Measurements from ENCODE around the gene CBX2. TPM values are rescaled to one million over a fixed set of nuclear protein-coding genes. Genes with fewer than 3 reads are reported as not detected.
"Not testable (repeated sequence)": the region's sequence is repeated elsewhere in the genome, so short reads cannot be mapped to it uniquely, and the experiment has no call there.

Gene CBX2
- total RNA-seq, 1 donor from 2014 or later: 11.2 TPM

GRCh38 chr17:79760197-79760906 lies 17.6 kb upstream of the CBX2 start:
- Mint-ChIP-seq H3K36me3 (ENCODE audit: low read depth) (no peaks in the 10 kb centered on the region), H3K4me1 (ENCODE audit: low read depth) (no peaks in the 10 kb centered on the region)

GRCh38 chr17:79761894-79762589 lies 15.9 kb upstream of the CBX2 start:
- H3K4me1 Mint-ChIP-seq (ENCODE audit: low read depth): no peaks in the 10 kb centered on the region
- peaks cover 9% of the 10 kb centered on the region for H3K27me3 Mint-ChIP-seq (ENCODE audit: low read depth)
- no peaks in the 10 kb centered on the region for H3K36me3 Mint-ChIP-seq (ENCODE audit: low read depth)
- no peak overlapping the region for H3K27ac Mint-ChIP-seq
- H3K9me3 Mint-ChIP-seq: no peaks in the 10 kb centered on the region
- no peak for DNase-seq (ENCODE audit: low spot score)
- H3K4me3 Mint-ChIP-seq (ENCODE audit: low read depth): no peak overlapping the region
- intact Hi-C loops (cut with micrococcal nuclease): no loop called here

More at GRCh38 chr17:79760197-79760906, 17.6 kb upstream of the CBX2 start:
- Mint-ChIP-seq H3K4me3 (ENCODE audit: low read depth) (no peak overlapping the region), H3K9me3 (no peaks in the 10 kb centered on the region), H3K27me3 (ENCODE audit: low read depth) (peaks cover 9% of the 10 kb centered on the region), H3K27ac (no peak overlapping the region)
- DNase-seq (ENCODE audit: low spot score): no peak
- intact Hi-C loops (cut with micrococcal nuclease): no loop called here

GRCh38 chr17:79765708-79766107 lies 12.2 kb upstream of the CBX2 start:
- intact Hi-C loops (cut with micrococcal nuclease): no loop called here
- H3K9me3 Mint-ChIP-seq: no peaks in the 10 kb centered on the region
- H3K27me3 Mint-ChIP-seq (ENCODE audit: low read depth): peaks cover 3% of the 10 kb centered on the region
- H3K4me1 Mint-ChIP-seq (ENCODE audit: low read depth): no peaks in the 10 kb centered on the region
- H3K27ac Mint-ChIP-seq: no peak overlapping the region
- DNase-seq (ENCODE audit: low spot score): no peak
- H3K4me3 Mint-ChIP-seq (ENCODE audit: low read depth): no peak overlapping the region
- no peaks in the 10 kb centered on the region for H3K36me3 Mint-ChIP-seq (ENCODE audit: low read depth)

GRCh38 chr17:79769570-79770506 lies 8.1 kb upstream of the CBX2 start:
- no peaks in the 10 kb centered on the region for H3K36me3 Mint-ChIP-seq (ENCODE audit: low read depth)

GRCh38 chr17:79771276-79771675 lies 6.7 kb upstream of the CBX2 start:
- intact Hi-C loops (cut with micrococcal nuclease): no loop called here
- Mint-ChIP-seq H3K27ac (no peak overlapping the region), H3K4me3 (ENCODE audit: low read depth) (no peak overlapping the region), H3K4me1 (ENCODE audit: low read depth) (no peaks in the 10 kb centered on the region), H3K36me3 (ENCODE audit: low read depth) (no peaks in the 10 kb centered on the region), H3K9me3 (no peaks in the 10 kb centered on the region), H3K27me3 (ENCODE audit: low read depth) (peaks cover 39% of the 10 kb centered on the region)
- no peak for DNase-seq (ENCODE audit: low spot score)

More at GRCh38 chr17:79769570-79770506, 8.1 kb upstream of the CBX2 start:
- DNase-seq (ENCODE audit: low spot score): no peak
- Mint-ChIP-seq H3K4me1 (ENCODE audit: low read depth) (no peaks in the 10 kb centered on the region), H3K27me3 (ENCODE audit: low read depth) (peaks cover 26% of the 10 kb centered on the region), H3K27ac (no peak overlapping the region), H3K4me3 (ENCODE audit: low read depth) (no peak overlapping the region), H3K9me3 (no peaks in the 10 kb centered on the region)
- intact Hi-C loops (cut with micrococcal nuclease): no loop called here

- H3K36me3 Mint-ChIP-seq (ENCODE audit: low read depth); intact Hi-C loops (cut with micrococcal nuclease); H3K9me3 Mint-ChIP-seq; H3K27ac Mint-ChIP-seq; H3K4me1 Mint-ChIP-seq (ENCODE audit: low read depth); H3K4me3 Mint-ChIP-seq (ENCODE audit: low read depth); DNase-seq (ENCODE audit: low spot score): not testable (repeated sequence)
- peaks cover 49% of the 10 kb centered on the region for H3K27me3 Mint-ChIP-seq (ENCODE audit: low read depth)
Observed at GRCh38 chr17:79772726-79773125, 5.2 kb upstream of the CBX2 start.

GRCh38 chr17:79774561-79774975 lies 3.4 kb upstream of the CBX2 start:
- peaks cover 14% of the 10 kb centered on the region for H3K4me1 Mint-ChIP-seq (ENCODE audit: low read depth)
- no peak for DNase-seq (ENCODE audit: low spot score)
- H3K4me3 Mint-ChIP-seq (ENCODE audit: low read depth): no peak overlapping the region
- H3K27ac Mint-ChIP-seq: no peak overlapping the region
- H3K9me3 Mint-ChIP-seq: no peaks in the 10 kb centered on the region
- intact Hi-C loops (cut with micrococcal nuclease): no loop called here
- H3K27me3 Mint-ChIP-seq (ENCODE audit: low read depth): peaks cover 58% of the 10 kb centered on the region
- no peaks in the 10 kb centered on the region for H3K36me3 Mint-ChIP-seq (ENCODE audit: low read depth)

GRCh38 chr17:79775632-79776031 lies 2.3 kb upstream of the CBX2 start:
- Mint-ChIP-seq H3K4me3 (ENCODE audit: low read depth) (no peak overlapping the region), H3K27me3 (ENCODE audit: low read depth) (peaks cover 69% of the 10 kb centered on the region)

GRCh38 chr17:79776376-79777119 lies 1.4 kb upstream of the CBX2 start:
- Mint-ChIP-seq H3K27ac (no peak overlapping the region), H3K36me3 (ENCODE audit: low read depth) (peaks cover 9% of the 10 kb centered on the region), H3K27me3 (ENCODE audit: low read depth) (peaks cover 69% of the 10 kb centered on the region), H3K4me3 (ENCODE audit: low read depth) (peak overlapping the region; percentile 73), H3K9me3 (no peaks in the 10 kb centered on the region), H3K4me1 (ENCODE audit: low read depth) (peaks cover 23% of the 10 kb centered on the region)
- no peak for DNase-seq (ENCODE audit: low spot score)
- intact Hi-C loops (cut with micrococcal nuclease): no loop called here

More at GRCh38 chr17:79775632-79776031, 2.3 kb upstream of the CBX2 start:
- intact Hi-C loops (cut with micrococcal nuclease): no loop called here
- no peak for DNase-seq (ENCODE audit: low spot score)
- H3K4me1 Mint-ChIP-seq (ENCODE audit: low read depth): peaks cover 21% of the 10 kb centered on the region
- H3K9me3 Mint-ChIP-seq: no peaks in the 10 kb centered on the region
- H3K27ac Mint-ChIP-seq: no peak overlapping the region
- peaks cover 9% of the 10 kb centered on the region for H3K36me3 Mint-ChIP-seq (ENCODE audit: low read depth)

GRCh38 chr17:79777120-79777893 lies 641 bp upstream of the CBX2 start:
- Mint-ChIP-seq H3K36me3 (ENCODE audit: low read depth) (peaks cover 9% of the 10 kb centered on the region), H3K4me3 (ENCODE audit: low read depth) (peak overlapping the region; percentile 73), H3K27ac (no peak overlapping the region), H3K9me3 (no peaks in the 10 kb centered on the region), H3K27me3 (ENCODE audit: low read depth) (peaks cover 69% of the 10 kb centered on the region), H3K4me1 (ENCODE audit: low read depth) (peaks cover 23% of the 10 kb centered on the region)
- DNase-seq (ENCODE audit: low spot score): no peak
- intact Hi-C loops (cut with micrococcal nuclease): no loop called here

- Mint-ChIP-seq H3K4me3 (ENCODE audit: low read depth) (peak overlapping the region; percentile 88), H3K27ac (peak overlapping the region; percentile 69), H3K36me3 (ENCODE audit: low read depth) (peaks cover 17% of the 10 kb centered on the region), H3K9me3 (no peaks in the 10 kb centered on the region), H3K27me3 (ENCODE audit: low read depth) (peaks cover 58% of the 10 kb centered on the region), H3K4me1 (ENCODE audit: low read depth) (peaks cover 23% of the 10 kb centered on the region)
- intact Hi-C loops (cut with micrococcal nuclease): no loop called here
- DNase-seq (ENCODE audit: low spot score): no peak
Observed at GRCh38 chr17:79778504-79779083, 646 bp downstream of the CBX2 start.

All from activated T-helper 2 cell treated with anti-CD3 and anti-CD28 coated beads, Interferon-gamma antibody, Interleukin-2, Interleukin-4, amounts not matched to agents 10 μg/mL and 5 μg/mL and 100 μg/mL, durations not matched to agents 14 hours and 24 hours and 36 hours (primary cell).